Activated naive CD8-positive, alpha-beta T cell treated with anti-CD3 and anti-CD28 coated beads, Interleukin-2, amount 50 U/mL, for 16 hours (primary cell): ENCODE data around the gene ATG4C.
"Not testable (repeated sequence)": the region's sequence is repeated elsewhere in the genome, so short reads cannot be mapped to it uniquely, and the experiment has no call there.

Source experiments
- DNase-seq: peaks from one replicate; pipeline ENCODE4 v3.0.0-alpha.2; 2020; ENCODE audit warnings: low read depth, low spot score

ATG4C gene

GRCh38 chr1:62783736-62784508 lies at the start of gene ATG4C:
ATG4C (plus strand) TSS chr1:62784132; CDS start chr1:62803787, 19,655 bp downstream.
- peak; percentile 80 for DNase-seq

- DNase-seq = no peak
These were observed 48.3 kb upstream of the ATG4C start for GRCh38 chr1:62735491-62736171.

- not testable (repeated sequence) for DNase-seq
These were observed 43.2 kb upstream of the ATG4C start for GRCh38 chr1:62740701-62741100.

- DNase-seq = no peak
These were observed 39.0 kb upstream of the ATG4C start for GRCh38 chr1:62744611-62745577.

GRCh38 chr1:62746086-62746808 lies 37.7 kb upstream of the ATG4C start:
- DNase-seq = no peak

GRCh38 chr1:62746809-62747138 lies 37.2 kb upstream of the ATG4C start:
- DNase-seq = no peak

- DNase-seq = no peak
These were observed 30.6 kb upstream of the ATG4C start for GRCh38 chr1:62753031-62753965.

- DNase-seq = not testable (repeated sequence)
These were observed 29.0 kb upstream of the ATG4C start for GRCh38 chr1:62754938-62755337.

- DNase-seq = not testable (repeated sequence)
These were observed 27.6 kb upstream of the ATG4C start for GRCh38 chr1:62756255-62756884.

- not testable (repeated sequence) for DNase-seq
These were observed 24.6 kb upstream of the ATG4C start for GRCh38 chr1:62759232-62759875.

- not testable (repeated sequence) for DNase-seq
These were observed 23.7 kb upstream of the ATG4C start for GRCh38 chr1:62760021-62760782.

GRCh38 chr1:62761223-62761870 lies 22.6 kb upstream of the ATG4C start:
- DNase-seq = not testable (repeated sequence)

GRCh38 chr1:62762027-62762426 lies 21.9 kb upstream of the ATG4C start:
- DNase-seq = not testable (repeated sequence)

- no peak for DNase-seq
These were observed 18.0 kb upstream of the ATG4C start for GRCh38 chr1:62765981-62766380.

GRCh38 chr1:62768551-62768950 lies 15.4 kb upstream of the ATG4C start:
- DNase-seq = not testable (repeated sequence)

- DNase-seq = no peak
These were observed 11.2 kb upstream of the ATG4C start for GRCh38 chr1:62772607-62773295.

- no peak for DNase-seq
These were observed 9.9 kb upstream of the ATG4C start for GRCh38 chr1:62774006-62774405.
